Urinary bladder (tissue), 4 donors: ENCODE data around the gene TTYH2. TPM values are rescaled to one million over a fixed set of nuclear protein-coding genes. Genes with fewer than 3 reads are reported as not detected.

Source experiments
- DNase-seq: peaks from one replicate; pipeline ENCODE4 v3.0.0-alpha.2; 2015; ENCODE audit errors: extremely low spot score
- H3K27ac ChIP-seq: one replicate; pipeline ENCODE4 v1.5.1; 2013; ENCODE audit warnings: low read depth, mild to moderate bottlenecking, moderate library complexity
- H3K36me3 ChIP-seq: one replicate; pipeline ENCODE4 v1.6.1; 2013; ENCODE audit warnings: mild to moderate bottlenecking, moderate library complexity; ENCODE audit not compliant: insufficient read depth
- H3K4me1 ChIP-seq: one replicate; pipeline ENCODE4 v1.6.1; 2013; ENCODE audit warnings: mild to moderate bottlenecking, moderate library complexity; ENCODE audit not compliant: insufficient read depth
- H3K4me3 ChIP-seq: one replicate; pipeline ENCODE4 v1.5.1; 2013; ENCODE audit warnings: low read depth, low read length
- WGBS: extraction: QIAGEN DNeasy Blood & Tissue Kit; methylation state at CpG from one replicate; pipeline ENCODE4 v1.1.7; 2013; 5-methylcytosine and 5-hydroxymethylcytosine counted together
- polyA plus RNA-seq: library from polyadenylated mRNA; stranded (reverse); fragments of 200-250 nt; gene quantifications from one replicate; pipeline ENCODE4 v1.2.3, GENCODE V29; 2013
- total RNA-seq: library from RNA; depleted of rRNA; stranded (reverse); fragments of >200 nt; gene quantifications from one replicate; pipeline ENCODE4 v1.2.3, GENCODE V29; 2014
- donor health status: healthy with polysubstance abuse.
- donor health status: healthy.

Gene TTYH2
- total and polyA plus RNA-seq, 2 donors, result 8.3 to 20.1 TPM

DNA sequence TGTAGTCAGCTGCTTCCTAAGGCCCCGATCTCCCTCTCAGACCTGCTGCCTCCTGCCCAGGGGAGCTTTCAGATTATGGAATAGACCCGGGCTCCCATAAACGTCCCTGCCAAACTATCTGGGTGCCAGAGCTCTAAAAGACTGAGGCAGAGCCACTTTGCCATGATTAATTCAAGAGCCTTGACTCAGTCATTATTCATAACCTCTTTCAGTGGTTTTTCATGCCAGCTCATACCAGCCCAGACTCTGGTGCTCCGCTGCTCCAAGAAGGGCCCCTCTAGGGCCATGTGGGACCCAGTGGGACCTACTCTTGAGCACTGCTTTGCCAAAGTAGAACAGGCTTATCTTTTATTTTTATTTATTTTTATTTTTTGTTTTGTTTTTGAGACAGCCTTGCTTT is 84.6 kb downstream of the TTYH2 start:
- Histone ChIP-seq H3K27ac (no peak overlapping the region), H3K4me3 (no peak overlapping the region), H3K4me1 (no peaks in the 10 kb centered on the region), H3K36me3 (no peaks in the 10 kb centered on the region)
- no peak for DNase-seq
- WGBS, result 72% methylated on average over 4 of the region's 4 CpGs

GRCh38 chr17:74298778-74299177 is 85.4 kb downstream of the TTYH2 start:
- Histone ChIP-seq H3K36me3 (no peaks in the 10 kb centered on the region), H3K4me3 (no peak overlapping the region), H3K4me1 (no peaks in the 10 kb centered on the region), H3K27ac (no peak overlapping the region)
- DNase-seq, result no peak
- WGBS, result 48% methylated on average over 7 of the region's 7 CpGs

DNA sequence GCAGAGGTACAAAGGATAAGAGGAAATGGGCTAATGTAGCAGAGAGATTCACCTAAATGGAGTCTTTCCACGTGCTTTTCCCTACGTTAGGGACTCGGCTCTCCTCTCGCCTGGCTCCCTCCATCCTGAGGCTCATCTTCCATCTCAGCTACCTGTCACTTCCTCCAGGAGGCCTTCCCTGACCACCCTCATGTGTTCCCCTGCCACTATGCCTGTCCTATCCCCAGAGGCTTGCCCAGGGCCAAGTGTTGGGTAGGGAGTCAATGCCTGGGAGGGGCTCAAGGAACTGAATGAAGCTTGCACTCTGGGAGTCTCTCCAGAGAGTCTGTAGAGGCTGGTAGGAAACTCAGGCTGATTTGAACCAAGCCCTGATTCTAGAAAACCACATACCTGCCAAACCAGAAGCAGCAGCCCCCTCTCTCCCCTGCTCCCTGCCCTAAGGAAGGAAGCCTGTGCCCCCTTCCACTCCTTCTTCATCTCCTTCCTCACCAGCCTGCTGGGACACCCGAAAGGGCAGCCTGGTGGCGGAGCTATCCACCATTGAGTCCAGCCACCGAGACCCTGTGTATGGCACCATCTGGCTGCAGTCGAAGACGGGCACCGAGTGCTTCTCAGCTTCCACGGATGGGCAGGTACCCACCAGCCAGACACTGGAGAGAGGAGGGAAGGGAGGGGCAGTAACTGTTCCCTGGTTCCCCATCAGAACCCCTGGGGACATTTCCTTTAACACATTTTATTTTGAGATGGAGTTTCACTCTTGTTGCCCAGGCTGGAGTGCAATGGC is 86.0 kb downstream of the TTYH2 start:
- no peak for DNase-seq
- no peaks in the 10 kb centered on the region for H3K36me3 ChIP-seq
- H3K4me1 ChIP-seq, result no peaks in the 10 kb centered on the region
- H3K4me3 ChIP-seq, result no peak overlapping the region
- H3K27ac ChIP-seq, result no peak overlapping the region
- WGBS, result 76% methylated on average over 11 of the region's 11 CpGs

DNA sequence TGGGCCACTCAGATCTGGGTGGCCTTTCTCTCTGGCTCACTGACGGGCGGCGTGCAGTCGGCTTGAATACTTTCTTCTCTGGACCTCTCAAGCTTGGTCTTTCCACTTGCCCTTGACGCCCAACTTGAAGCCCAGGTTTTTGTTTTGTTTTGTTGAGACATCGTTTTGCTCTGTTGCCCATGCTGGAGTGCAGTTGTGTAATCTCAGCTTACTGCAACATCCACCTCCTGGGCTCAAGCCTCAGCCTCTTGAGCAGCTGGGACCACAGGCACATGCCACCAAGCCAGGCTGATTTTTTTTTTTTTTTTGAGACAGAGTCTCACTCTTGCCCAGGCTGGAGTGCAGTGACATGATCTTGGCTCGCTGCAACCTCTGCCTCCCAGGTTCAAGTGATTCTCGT is 89.9 kb downstream of the TTYH2 start:
- Histone ChIP-seq H3K4me3 (no peak overlapping the region), H3K36me3 (no peaks in the 10 kb centered on the region), H3K4me1 (no peaks in the 10 kb centered on the region), H3K27ac (no peak overlapping the region)
- no peak for DNase-seq
- 92% methylated on average over 8 of the region's 8 CpGs for WGBS

DNA sequence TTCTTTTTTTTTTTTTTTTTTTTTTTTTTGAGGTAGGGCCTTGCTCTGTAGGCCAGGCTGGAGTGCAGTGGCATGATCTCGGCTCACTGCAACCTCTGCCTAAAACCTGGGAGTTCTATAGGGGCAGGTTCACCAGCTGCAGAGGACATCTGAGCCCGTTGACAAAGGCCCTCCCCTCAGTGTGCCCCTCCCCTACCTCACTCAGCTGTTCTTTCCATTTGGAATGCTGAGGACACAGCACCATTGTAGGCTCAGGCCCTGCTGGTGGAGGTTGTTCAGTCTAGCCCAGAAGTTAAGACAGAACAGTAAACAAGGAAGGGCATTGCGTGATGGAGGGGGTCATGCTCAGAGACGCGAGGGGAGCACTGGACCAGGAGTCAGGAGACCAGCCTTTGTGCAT is 90.8 kb downstream of the TTYH2 start:
- Histone ChIP-seq H3K4me1 (no peaks in the 10 kb centered on the region), H3K36me3 (no peaks in the 10 kb centered on the region), H3K4me3 (no peak overlapping the region), H3K27ac (no peak overlapping the region)
- 76% methylated on average over 5 of the region's 5 CpGs for WGBS
- DNase-seq, result no peak

- H3K27ac ChIP-seq, result no peak overlapping the region
- no peaks in the 10 kb centered on the region for H3K36me3 ChIP-seq
- 61% methylated on average over 10 of the region's 10 CpGs for WGBS
- no peak overlapping the region for H3K4me3 ChIP-seq
- no peaks in the 10 kb centered on the region for H3K4me1 ChIP-seq
- no peak for DNase-seq
Observed at GRCh38 chr17:74305865-74306654, 92.7 kb downstream of the TTYH2 start.

DNA sequence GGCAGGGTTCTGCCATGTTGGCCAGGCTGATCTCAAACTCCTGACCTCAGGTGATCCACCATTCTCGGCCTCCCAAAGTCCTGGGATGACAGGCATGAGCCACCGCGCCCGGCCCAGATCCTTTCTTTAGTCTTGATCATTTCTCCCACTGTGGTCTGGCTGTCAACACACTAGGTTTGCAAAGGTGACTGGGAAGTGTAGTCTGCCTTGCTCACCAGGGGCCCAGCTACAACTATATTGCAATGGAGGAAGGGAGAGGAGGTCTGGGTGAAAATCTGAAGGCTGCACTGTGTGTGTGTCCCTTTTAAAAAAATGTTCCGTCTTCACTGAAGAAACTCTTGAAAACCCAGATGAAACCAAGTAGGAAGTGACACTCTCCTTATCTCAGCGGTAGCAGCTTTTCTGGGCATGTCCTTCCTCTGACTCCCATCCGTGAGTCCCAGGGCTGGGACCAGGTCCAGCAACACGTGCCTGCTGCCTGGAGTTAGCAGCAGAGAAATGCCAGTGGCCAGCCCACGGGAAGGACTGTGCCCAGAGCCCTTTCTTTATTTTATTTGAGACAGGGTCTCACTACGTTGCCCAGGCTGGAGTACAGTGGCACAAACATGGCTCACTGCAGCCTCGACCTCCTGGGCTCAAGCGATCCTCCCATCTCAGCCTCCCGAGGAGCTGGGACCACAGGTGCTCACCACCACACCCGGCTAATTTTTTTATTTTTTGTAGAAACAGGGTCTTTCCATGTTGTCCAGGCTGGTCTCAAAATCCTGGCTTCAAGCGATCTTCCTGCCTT is 94.8 kb downstream of the TTYH2 start:
- WGBS, result 61% methylated on average over 15 of the region's 15 CpGs
- H3K4me3 ChIP-seq, result no peak overlapping the region
- no peaks in the 10 kb centered on the region for H3K36me3 ChIP-seq
- H3K4me1 ChIP-seq, result no peaks in the 10 kb centered on the region
- H3K27ac ChIP-seq, result no peak overlapping the region
- no peak for DNase-seq

DNA sequence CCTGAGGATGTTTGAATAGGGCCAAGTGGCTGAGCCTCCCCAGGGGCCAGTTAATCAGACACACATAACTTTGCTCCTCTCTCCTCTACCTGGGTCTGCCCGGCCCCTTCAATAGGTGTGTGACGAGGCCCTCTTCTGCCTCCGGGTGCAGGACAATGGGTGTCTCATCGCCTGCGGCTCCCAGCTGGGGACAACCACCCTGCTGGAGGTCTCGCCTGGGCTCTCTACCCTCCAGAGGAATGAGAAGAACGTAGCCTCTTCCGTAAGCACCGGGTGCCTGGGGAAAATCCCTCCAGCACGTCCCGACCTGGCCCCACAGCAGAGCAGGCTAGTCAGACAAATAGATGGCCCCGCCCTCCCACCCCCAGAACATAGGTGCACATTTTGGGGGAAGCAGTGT is 96.5 kb downstream of the TTYH2 start:
- no peak overlapping the region for H3K27ac ChIP-seq
- DNase-seq, result no peak
- WGBS, result 65% methylated on average over 12 of the region's 12 CpGs
- no peaks in the 10 kb centered on the region for H3K4me1 ChIP-seq
- H3K36me3 ChIP-seq, result no peaks in the 10 kb centered on the region
- H3K4me3 ChIP-seq, result no peak overlapping the region

Other genes starting within 250 kb of the TTYH2 start
- gene RPL38, start 9.9 kb upstream of the TTYH2 start, total RNA-seq, result 1,536 TPM
- gene RPL38, start 9.9 kb upstream of the TTYH2 start, polyA plus RNA-seq, result 1,535 TPM
- gene DNAI2, start 60.7 kb downstream of the TTYH2 start, total RNA-seq, result not detected
- gene DNAI2, start 60.7 kb downstream of the TTYH2 start, polyA plus RNA-seq, result 0.05 TPM
- 0.32 TPM for gene KIF19, start 112.7 kb downstream of the TTYH2 start, total RNA-seq
- gene KIF19, start 112.7 kb downstream of the TTYH2 start, polyA plus RNA-seq, result 1.4 TPM
- not detected for gene BTBD17, start 148.3 kb downstream of the TTYH2 start, total RNA-seq
- gene BTBD17, start 148.3 kb downstream of the TTYH2 start, polyA plus RNA-seq, result not detected
- not detected for gene GPR142, start 153.9 kb downstream of the TTYH2 start, total RNA-seq
- gene GPR142, start 153.9 kb downstream of the TTYH2 start, polyA plus RNA-seq, result 0.23 TPM
- 27.0 TPM for gene GPRC5C, start 218.5 kb downstream of the TTYH2 start, total RNA-seq
- gene GPRC5C, start 218.5 kb downstream of the TTYH2 start, polyA plus RNA-seq, result 40.6 TPM